ENCODE results near the gene SMAD5. TPM values are rescaled to one million over a fixed set of nuclear protein-coding genes. Genes with fewer than 3 reads are reported as not detected.
A peak's percentile ranks its signal among the peaks of the same experiment; 100 is the strongest.

The SMAD5 gene
- total RNA-seq, 1 donor from 2014 or later: 32.9 TPM

DNA sequence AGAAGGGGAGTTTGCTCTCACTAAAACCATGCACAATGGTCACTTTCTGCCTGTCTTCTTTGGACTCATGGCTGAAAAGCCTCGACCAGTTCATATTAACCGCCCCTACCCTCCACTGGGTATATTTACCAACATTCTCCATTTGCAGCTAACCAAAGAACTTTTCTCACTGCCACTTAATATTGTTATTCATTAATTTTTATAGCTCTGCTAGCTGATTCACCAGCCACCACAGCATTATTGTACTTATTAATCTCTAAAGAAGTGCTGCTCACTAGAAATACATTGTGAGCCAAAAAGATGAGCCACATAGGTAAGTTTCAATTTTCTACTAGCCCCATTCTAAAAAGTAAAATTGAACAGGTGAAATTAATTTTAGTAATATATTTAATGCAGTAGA is 93.8 kb downstream of the SMAD5 start:
- DNase-seq (ENCODE audit: low read depth): peak; percentile 22
- TF ChIP-seq, protein P1, sequence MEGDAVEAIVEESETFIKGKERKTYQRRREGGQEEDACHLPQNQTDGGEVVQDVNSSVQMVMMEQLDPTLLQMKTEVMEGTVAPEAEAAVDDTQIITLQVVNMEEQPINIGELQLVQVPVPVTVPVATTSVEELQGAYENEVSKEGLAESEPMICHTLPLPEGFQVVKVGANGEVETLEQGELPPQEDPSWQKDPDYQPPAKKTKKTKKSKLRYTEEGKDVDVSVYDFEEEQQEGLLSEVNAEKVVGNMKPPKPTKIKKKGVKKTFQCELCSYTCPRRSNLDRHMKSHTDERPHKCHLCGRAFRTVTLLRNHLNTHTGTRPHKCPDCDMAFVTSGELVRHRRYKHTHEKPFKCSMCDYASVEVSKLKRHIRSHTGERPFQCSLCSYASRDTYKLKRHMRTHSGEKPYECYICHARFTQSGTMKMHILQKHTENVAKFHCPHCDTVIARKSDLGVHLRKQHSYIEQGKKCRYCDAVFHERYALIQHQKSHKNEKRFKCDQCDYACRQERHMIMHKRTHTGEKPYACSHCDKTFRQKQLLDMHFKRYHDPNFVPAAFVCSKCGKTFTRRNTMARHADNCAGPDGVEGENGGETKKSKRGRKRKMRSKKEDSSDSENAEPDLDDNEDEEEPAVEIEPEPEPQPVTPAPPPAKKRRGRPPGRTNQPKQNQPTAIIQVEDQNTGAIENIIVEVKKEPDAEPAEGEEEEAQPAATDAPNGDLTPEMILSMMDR (conservative IDR thresholded peaks at IDR 0.05; ENCODE audit: low read depth, low read length): no peak
- no peak overlapping the region for H3K4me3 ChIP-seq (ENCODE audit: low read depth, low read length)

DNA sequence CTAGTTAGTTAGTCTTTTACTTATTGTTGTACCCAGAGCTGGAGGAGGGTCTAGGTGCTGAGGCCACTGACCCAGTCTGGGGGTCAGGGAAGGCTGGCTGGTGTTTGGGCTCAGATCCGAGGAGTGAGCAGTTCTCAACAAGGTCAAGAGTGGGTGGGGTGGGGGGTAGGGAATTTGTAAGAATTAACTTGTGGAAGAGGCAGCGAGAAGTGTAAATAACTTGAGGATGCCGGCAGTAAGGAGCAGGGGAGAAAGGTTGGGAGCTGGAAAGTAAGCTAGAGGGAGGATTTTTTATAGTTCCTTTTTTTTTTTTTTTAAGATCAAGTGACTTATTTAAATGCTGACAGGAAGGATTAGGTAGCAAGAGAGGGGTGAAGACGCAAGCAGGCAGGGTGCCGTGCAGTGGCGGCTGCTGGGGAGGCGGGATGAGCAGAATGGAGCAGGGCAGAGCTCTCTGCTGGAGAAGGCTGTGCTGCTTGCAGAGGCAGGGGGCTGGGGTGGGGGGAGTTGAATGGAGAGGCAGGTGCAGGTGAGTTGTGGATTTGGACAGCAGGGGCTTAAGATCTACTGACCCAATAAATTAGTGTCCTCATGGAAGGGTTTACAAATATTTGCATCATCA is 95.6 kb downstream of the SMAD5 start:
- TF ChIP-seq, protein P1 (conservative IDR thresholded peaks at IDR 0.05; ENCODE audit: low read depth, low read length): no peak
- no peak for DNase-seq (ENCODE audit: low read depth)
- H3K4me3 ChIP-seq (ENCODE audit: low read depth, low read length): no peak overlapping the region

DNA sequence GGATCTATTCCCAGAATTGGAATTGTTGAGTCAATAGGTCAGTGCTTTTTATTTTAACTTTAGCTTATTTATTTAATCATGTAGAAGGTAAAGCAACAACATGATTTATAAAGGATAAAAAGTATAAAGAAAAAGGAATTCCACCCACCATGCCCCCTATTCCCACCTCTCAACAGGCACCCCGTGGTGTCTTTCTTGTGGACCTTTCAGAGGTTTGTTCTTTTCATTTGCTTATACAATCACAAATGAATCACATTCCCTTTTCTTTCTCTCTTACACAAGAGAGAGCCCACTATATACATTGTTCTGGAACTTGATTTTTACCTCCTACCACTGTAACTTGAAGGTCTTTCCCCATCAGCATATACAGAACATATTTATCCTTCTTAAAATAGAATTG is 97.5 kb downstream of the SMAD5 start:
- no peak overlapping the region for H3K4me3 ChIP-seq (ENCODE audit: low read depth, low read length)
- no peak for DNase-seq (ENCODE audit: low read depth)
- TF ChIP-seq, protein P1 (conservative IDR thresholded peaks at IDR 0.05; ENCODE audit: low read depth, low read length): no peak

DNA sequence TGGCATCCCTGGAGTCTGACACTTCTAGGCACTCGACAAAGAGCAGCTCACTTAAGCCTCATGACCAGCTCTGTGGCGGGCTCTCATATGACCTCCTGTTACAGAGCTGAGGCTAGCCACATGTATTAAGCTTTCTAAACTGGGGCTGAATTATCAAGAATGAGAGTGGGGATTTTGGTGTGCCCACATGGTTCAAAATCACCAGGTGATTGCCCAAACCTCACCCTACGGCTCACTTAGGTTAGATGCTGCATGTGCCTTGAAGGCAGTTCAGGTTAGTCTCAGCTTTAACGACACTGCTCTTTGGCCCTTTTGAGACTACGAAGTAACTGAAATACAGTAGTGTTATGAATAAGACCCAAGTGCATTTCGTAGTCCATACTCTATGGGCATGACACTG is 99.7 kb downstream of the SMAD5 start:
- H3K4me3 ChIP-seq (ENCODE audit: low read depth, low read length): no peak overlapping the region
- no peak for DNase-seq (ENCODE audit: low read depth)
- TF ChIP-seq, protein P1 (conservative IDR thresholded peaks at IDR 0.05; ENCODE audit: low read depth, low read length): no peak

Other genes starting within 250 kb of the SMAD5 start
- gene IL9, start 237.0 kb upstream of the SMAD5 start, total RNA-seq: not detected in 2 replicates
- gene LECT2, start 177.9 kb upstream of the SMAD5 start, total RNA-seq: not detected in 2 replicates
- 336 and 371 TPM in 2 replicates for gene TGFBI, start 103.9 kb upstream of the SMAD5 start, total RNA-seq
- gene SMIM32, start 60.3 kb downstream of the SMAD5 start, total RNA-seq: not detected in 2 replicates
- gene TRPC7, start 232.7 kb downstream of the SMAD5 start, total RNA-seq: not detected in 2 replicates

All from epithelial cell of proximal tubule (primary cell).